GM12878 (cell line): ENCODE measurements around the gene MYH7. TPM values are rescaled to one million over a fixed set of nuclear protein-coding genes. Genes with fewer than 3 reads are reported as not detected.

Experiments
- ATAC-seq: fragments of 200-7000 bp; cut with Tn5 transposase; 3 replicates; pipeline ENCODE4 v1.9.1; 2020; ENCODE audit warnings: mild to moderate bottlenecking, moderate library complexity
- BruUV-seq: library from RNA; stranded (reverse); fragments of 400-500 nt; replicated peaks from 2 replicates; lab custom pipeline; 2021; lab: Mats Ljungman, UMichigan
- CTCF ChIA-PET: fragments of 300-600 bp; sonication (Branson Sonifier 250); formaldehyde crosslinking; extraction: SDS; loops from one replicate; lab custom pipeline; 2021; ENCODE audit warnings: inconsistent platforms; lab: Yijun Ruan, JAX
- POLR2A ChIA-PET: fragments of 350-600 bp; formaldehyde crosslinking; extraction: SDS; loops from one replicate; lab custom pipeline; 2021; ENCODE audit warnings: inconsistent platforms; lab: Charles Lee
- RAD21 ChIA-PET: fragments of 300-600 bp; sonication (Branson Sonifier 250); formaldehyde crosslinking; loops from one replicate; lab custom pipeline; 2023; ENCODE audit warnings: antibody characterized with exemption; ENCODE audit not compliant: unreplicated experiment; lab: Charles Lee
- SMC1A ChIA-PET: fragments of 300-600 bp; sonication (Branson Sonifier 250); formaldehyde crosslinking; loops from one replicate; lab custom pipeline; 2023; ENCODE audit not compliant: unreplicated experiment, uncharacterized antibody; lab: Charles Lee
- DNase-seq: peaks from one replicate; pipeline ENCODE4 v3.0.0-alpha.2; 2011; ENCODE audit warnings: low read depth, low spot score
- FAIRE-seq: peaks from 3 replicates; lab custom pipeline; 2011; peaks lifted over from hg19 to GRCh38; lab: Jason Lieb, UNC
- H2AFZ ChIP-seq: 2 replicates; pipeline ENCODE4 v1.6.0; 2011; ENCODE audit warnings: low read depth, low read length, control low read depth; ENCODE audit not compliant: control insufficient read depth
- H3K27ac ChIP-seq: 2 replicates; pipeline ENCODE4 v1.5.1; 2011; ENCODE audit warnings: control low read depth; ENCODE audit not compliant: control insufficient read depth, insufficient read depth
- H3K27me3 ChIP-seq, 2 experiments: replicated peaks in 1 of 2; 2 replicates each; pipeline versions ENCODE4 v1.6.0 to v1.6.1; 2011; ENCODE audit warnings: low read length in 1 of 2; ENCODE audit not compliant: control insufficient read depth in 2 of 2, insufficient read depth in 2 of 2
- H3K36me3 ChIP-seq, 2 experiments: 2 replicates each; pipeline ENCODE4 v1.5.1; 2011; ENCODE audit warnings: low read length in 1 of 2; ENCODE audit not compliant: control insufficient read depth in 2 of 2, insufficient read depth in 2 of 2
- H3K4me1 ChIP-seq: 2 replicates; pipeline ENCODE4 v1.6.1; 2011; ENCODE audit warnings: mild to moderate bottlenecking, low read length, moderate library complexity, mixed read lengths; ENCODE audit not compliant: control insufficient read depth, insufficient read depth
- H3K4me2 ChIP-seq: 2 replicates; pipeline ENCODE4 v1.6.0; 2011; ENCODE audit warnings: control low read depth; ENCODE audit not compliant: control insufficient read depth, insufficient read depth
- H3K4me3 ChIP-seq: fragments of 200-600 bp; sonication (generic); 2 replicates; pipeline ENCODE4 v1.5.1; 2016
- H3K79me2 ChIP-seq: 2 replicates; pipeline ENCODE4 v1.6.0; 2011; ENCODE audit warnings: low read length; ENCODE audit not compliant: control insufficient read depth, insufficient read depth
- H3K9ac ChIP-seq: 2 replicates; pipeline ENCODE4 v1.8.0; 2011; ENCODE audit warnings: low read length, control low read depth, mixed read lengths; ENCODE audit not compliant: control insufficient read depth, insufficient read depth
- H3K9me3 ChIP-seq: replicated peaks from 3 replicates; pipeline ENCODE4 v1.5.1; 2011; ENCODE audit warnings: mild to moderate bottlenecking, low read length; ENCODE audit not compliant: control insufficient read depth, insufficient read depth
- H4K20me1 ChIP-seq: 2 replicates; pipeline ENCODE4 v1.6.0; 2011; ENCODE audit not compliant: control insufficient read depth, insufficient read depth
- BCL3 ChIP-seq: IDR thresholded peaks from 2 replicates; pipeline ENCODE4 v1.6.1; 2011; ENCODE audit warnings: borderline replicate concordance, low read depth, mild to moderate bottlenecking, moderate library complexity, low read length; ENCODE audit not compliant: insufficient read depth, poor library complexity, severe bottlenecking
- BHLHE40 ChIP-seq, 2 experiments: fragments of 450-650 bp in 1 of 2; IDR thresholded peaks; 2 replicates each; pipeline ENCODE4 v1.6.1; 2011 to 2017; ENCODE audit warnings: low read depth in 2 of 2, borderline replicate concordance in 1 of 2, improper control_type of control experiment in 1 of 2, low read length in 1 of 2, mild to moderate bottlenecking in 1 of 2
- BMI1 ChIP-seq: fragments of 450-650 bp; IDR thresholded peaks from 2 replicates; pipeline ENCODE4 v1.6.1; 2016; ENCODE audit warnings: mild to moderate bottlenecking, moderate library complexity, borderline replicate concordance
- CBX3 ChIP-seq: fragments of 200-600 bp; sonication (generic); IDR thresholded peaks from 2 replicates; pipeline ENCODE4 v1.6.1; 2016; ENCODE audit warnings: low read depth, borderline replicate concordance
- CEBPB ChIP-seq, 2 experiments: fragments of 150-350 bp in 1 of 2; IDR thresholded peaks; 2 replicates each; pipeline ENCODE4 v1.6.1; 2012 to 2014; ENCODE audit warnings: low read depth in 2 of 2, low read length in 2 of 2, borderline replicate concordance in 1 of 2, inconsistent platforms in 1 of 2
- CHD1 ChIP-seq: IDR thresholded peaks from 2 replicates; pipeline ENCODE4 v1.6.1; 2012; ENCODE audit warnings: low read depth, low read length, improper control_type of control experiment
- E2F8 ChIP-seq: fragments of 450-650 bp; IDR thresholded peaks from 2 replicates; pipeline ENCODE4 v1.6.1; 2018; ENCODE audit warnings: mild to moderate bottlenecking, low read depth, moderate library complexity; ENCODE audit not compliant: partially characterized antibody
- LARP7 ChIP-seq: fragments of 450-650 bp; IDR thresholded peaks from 2 replicates; pipeline ENCODE4 v1.6.1; 2017; ENCODE audit warnings: mild to moderate bottlenecking
- RUNX3 ChIP-seq: IDR thresholded peaks from 2 replicates; pipeline ENCODE4 v1.6.1; 2012; ENCODE audit warnings: low read length, inconsistent platforms
- SIN3A ChIP-seq: IDR thresholded peaks from 2 replicates; pipeline ENCODE4 v1.6.1; 2012; ENCODE audit warnings: low read depth, low read length, improper control_type of control experiment
- SMARCA5 ChIP-seq: fragments of 450-650 bp; IDR thresholded peaks from 2 replicates; pipeline ENCODE4 v1.6.1; 2017; ENCODE audit warnings: mild to moderate bottlenecking
- SMC3 ChIP-seq: IDR thresholded peaks from 2 replicates; pipeline ENCODE4 v1.6.1; 2011; ENCODE audit warnings: low read length, improper control_type of control experiment, borderline replicate concordance
- SREBF1 ChIP-seq: IDR thresholded peaks from 2 replicates; pipeline ENCODE4 v1.6.1; 2012; ENCODE audit warnings: mild to moderate bottlenecking, low read length
- SUPT20H ChIP-seq: IDR thresholded peaks from 2 replicates; pipeline ENCODE4 v1.6.1; 2011; ENCODE audit warnings: low read depth, mild to moderate bottlenecking, low read length, moderate library complexity, borderline replicate concordance; ENCODE audit not compliant: control insufficient read depth
- ZBTB11 ChIP-seq: fragments of 450-650 bp; formaldehyde crosslinking; IDR thresholded peaks from 2 replicates; pipeline ENCODE4 v1.5.0; 2022; ENCODE audit warnings: mild to moderate bottlenecking, missing genetic modification characterization
- WGBS: methylation state at CpG from one replicate; pipeline ENCODE4 v1.1.6; 2016; ENCODE audit warnings: low lambda C conversion rate; ENCODE audit not compliant: insufficient replicate concordance, insufficient coverage; ENCODE audit errors: missing lambda C conversion rate; 5-methylcytosine and 5-hydroxymethylcytosine counted together
- in situ Hi-C: fragments of 300-500 bp; cut with MboI; formaldehyde crosslinking; loops from 9 replicates; pipeline ENCODE4 v1.14.3; 2018; ENCODE audit warnings: mixed read lengths
- intact Hi-C: fragments of 100-400 bp; cut with micrococcal nuclease; formaldehyde crosslinking; loops from one replicate; pipeline ENCODE4 v1.14.2; 2022; ENCODE audit not compliant: unreplicated experiment
- polyA plus RNA-seq, 11 experiments: library from polyadenylated mRNA; depleted of rRNA in 4 of 11; unstranded in 6 of 11; stranded (reverse) in 5 of 11; fragments of >200 nt; fragmentation: Nextera tagmentation in 4 of 11; fragmentation: Illumina TruSeq in 1 of 11; extraction: Ambion mirVana in 4 of 11; extraction: Trizol in 1 of 11; gene quantifications; 1 replicate in 1 of 11; 2 replicates in 10 of 11; pipeline versions ENCODE4 v1.2.1 to v1.2.3, GENCODE V29; 2011 to 2016; ENCODE audit warnings: inconsistent platforms in 2 of 11, missing spikeins in 2 of 11, low read depth in 1 of 11
- total RNA-seq, 4 experiments: library from RNA; depleted of rRNA in 3 of 4; stranded (reverse); fragments of >200 nt in 3 of 4; fragmentation: Illumina TruSeq in 1 of 4; extraction: Trizol in 1 of 4; gene quantifications; 2 replicates each; pipeline versions ENCODE4 v1.2.1 to v1.2.3, GENCODE V29; 2013 to 2021

Gene MYH7
- total and polyA plus RNA-seq, 10 of the 15 experiments (the other 5 are each of a cell fraction or from before 2014, with no cell fraction given) = 0.04 to 0.10 (median 0.05) TPM; not detected in 4

- no peak for TF ChIP-seq E2F8
- TF ChIP-seq, all 136 proteins: peak for 0
Measured at GRCh38 chr14:23442721-23443356, 7.4 kb upstream of the MYH7 start (continued).

GRCh38 chr14:23441076-23441475 lies 5.6 kb upstream of the MYH7 start:
- ChIA-PET POLR2A (no interaction called here), RAD21 (no interaction called here), CTCF (no interaction called here), SMC1A (no interaction called here)
- no peaks in the 10 kb centered on the region; a peak in 2 of 4 replicates for H3K27me3 ChIP-seq
- H3K27ac ChIP-seq = no peak overlapping the region
- no TSS peak for BruUV-seq
- H3K4me1 ChIP-seq = peaks cover 3% of the 10 kb centered on the region
- in situ Hi-C loops = no loop called here
- H3K36me3 ChIP-seq = no peaks in the 10 kb centered on the region
- intact Hi-C loops = no loop called here
- no peak for FAIRE-seq
- H3K9ac ChIP-seq = no peak overlapping the region
- ATAC-seq = no peak
- H3K79me2 ChIP-seq = no peaks in the 10 kb centered on the region
- H2AFZ ChIP-seq = no peak overlapping the region
- H3K9me3 ChIP-seq = no peaks in the 10 kb centered on the region
- WGBS = 0% methylated on average over 1 of the region's 1 CpG
- no peak overlapping the region for H3K4me2 ChIP-seq
- TF ChIP-seq BMI1 (no peak), LARP7 (no peak), CHD1 (no peak), SIN3A (no peak), ZBTB11 (CRISPR knock-in tag) (no peak), SMARCA5 (no peak), SREBF1 (no peak), CEBPB (IDR thresholded peaks at IDR 0.05; ENCODE audit: borderline replicate concordance in 1 of 2, low read depth in 2 of 2, low read length in 2 of 2) (no peak), RUNX3 (no peak), CBX3 (no peak), SMC3 (no peak), SUPT20H (no peak), BHLHE40 (IDR thresholded peaks at IDR 0.05; ENCODE audit: borderline replicate concordance in 1 of 2, low read depth in 2 of 2, low read length in 1 of 2) (no peak), BCL3 (no peak)
- H4K20me1 ChIP-seq = no peaks in the 10 kb centered on the region
- no peak overlapping the region for H3K4me3 ChIP-seq
- no peak for DNase-seq
